ENCODE results near the gene TSSK2. TPM values are rescaled to one million over a fixed set of nuclear protein-coding genes. Genes with fewer than 3 reads are reported as not detected.

Gene TSSK2
- total RNA-seq, 1 experiment from 2014 or later: not detected

- POLR2A ChIA-PET: no interaction called here
- CTCF ChIA-PET: no interaction called here
- no TSS peak for BruUV-seq (replicated peaks)
- no peak overlapping the region for H3K27ac ChIP-seq (ENCODE audit: low read length)
- ATAC-seq (no peak), DNase-seq (ENCODE audit: low read depth, low spot score) (no peak)
- H3K9me3 ChIP-seq (ENCODE audit: control insufficient read depth, insufficient read depth, low read depth, low read length): no peaks in the 10 kb centered on the region
- no peaks in the 10 kb centered on the region for H3K36me3 ChIP-seq (ENCODE audit: control insufficient read depth, insufficient read depth, low read length)
- no peaks in the 10 kb centered on the region for H3K27me3 ChIP-seq (ENCODE audit: control insufficient read depth, insufficient read depth, low read length)
- in situ Hi-C loops (cut with HindIII; ENCODE audit: low pct_unique_long_range_greater_than_20kb, low sequenced_read_pairs): no loop called here
- no peaks in the 10 kb centered on the region for H3K4me1 ChIP-seq (ENCODE audit: control insufficient read depth, insufficient read depth, low read length)
- intact Hi-C loops (cut with micrococcal nuclease; ENCODE audit: unreplicated experiment): no loop called here
- no peak for TF ChIP-seq CTCF (IDR thresholded peaks at IDR 0.05)
- TF ChIP-seq POLR2AphosphoS5 (IDR thresholded peaks at IDR 0.05; ENCODE audit: low read depth, low read length): no peak
- no peak for TF ChIP-seq TCF7L2 (IDR thresholded peaks at IDR 0.05; ENCODE audit: low read depth, low read length)
- TF ChIP-seq SIN3A (IDR thresholded peaks at IDR 0.05; ENCODE audit: borderline replicate concordance, insufficient read depth, low read depth, low read length): no peak
- TF ChIP-seq REST (IDR thresholded peaks at IDR 0.05; ENCODE audit: insufficient read depth in 1 of 2, low read depth in 2 of 2, low read length in 1 of 2): no peak
- H3K4me3 ChIP-seq (ENCODE audit: low read depth in 2 of 2, low read length in 2 of 2): no peak overlapping the region
Measured at GRCh38 chr22:19114984-19115552, 16.0 kb upstream of the TSSK2 start.

- Histone ChIP-seq H3K9me3 (ENCODE audit: control insufficient read depth, insufficient read depth, low read depth, low read length) (no peaks in the 10 kb centered on the region), H3K27me3 (ENCODE audit: control insufficient read depth, insufficient read depth, low read length) (no peaks in the 10 kb centered on the region), H3K36me3 (ENCODE audit: control insufficient read depth, insufficient read depth, low read length) (no peaks in the 10 kb centered on the region), H3K4me1 (ENCODE audit: control insufficient read depth, insufficient read depth, low read length) (peaks cover 5% of the 10 kb centered on the region; the same call in 1 of the 2 replicates), H3K4me3 (ENCODE audit: low read depth in 2 of 2, low read length in 2 of 2) (no peak overlapping the region), H3K27ac (ENCODE audit: low read length) (no peak overlapping the region)
- in situ Hi-C loops (cut with HindIII; ENCODE audit: low pct_unique_long_range_greater_than_20kb, low sequenced_read_pairs) (no loop called here), intact Hi-C loops (cut with micrococcal nuclease; ENCODE audit: unreplicated experiment) (no loop called here)
- DNase-seq (ENCODE audit: low read depth, low spot score) (no peak), ATAC-seq (no peak)
- TF ChIP-seq TCF7L2 (IDR thresholded peaks at IDR 0.05; ENCODE audit: low read depth, low read length) (no peak), CTCF (IDR thresholded peaks at IDR 0.05) (no peak)
- ChIA-PET POLR2A (no interaction called here), CTCF (interaction anchor here (0.7 kb wide), 1 partner anchor 26 kb away, joined by 3 read pairs; no protein-coding TSS in a partner anchor)
- BruUV-seq (replicated peaks): no TSS peak
Measured at GRCh38 chr22:19115628-19116027, 15.5 kb upstream of the TSSK2 start.
